Inferior parietal cortex (tissue), 1 donor: ENCODE data around the gene RIPOR1.
A peak's percentile ranks its signal among the peaks of the same experiment; 100 is the strongest.

Experiments
- DNase-seq: peaks from one replicate; pipeline ENCODE4 v3.0.0-alpha.2; 2016; ENCODE audit errors: extremely low spot score

The RIPOR1 gene

DNA sequence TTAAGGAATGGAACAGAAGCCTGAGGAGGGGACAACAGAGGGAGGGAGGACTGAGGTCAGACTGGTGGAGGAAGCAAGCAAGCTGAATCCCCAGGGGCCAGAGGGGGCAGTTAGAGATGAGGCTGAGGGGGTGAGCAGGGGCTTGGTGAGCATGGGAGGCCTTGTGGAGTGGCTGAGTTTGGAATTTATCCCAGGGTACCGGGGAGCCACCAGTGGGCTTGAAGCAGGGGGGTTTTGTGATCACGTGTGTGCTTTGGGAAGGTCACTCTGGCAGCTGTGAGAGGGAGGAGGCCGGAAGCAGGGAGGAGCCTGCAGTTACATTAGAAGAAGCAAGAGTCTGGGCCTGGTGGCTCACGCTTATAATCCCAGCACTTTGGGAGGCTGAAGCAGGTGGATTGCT lies 23.8 kb downstream of the RIPOR1 start:
- DNase-seq, result no peak

DNA sequence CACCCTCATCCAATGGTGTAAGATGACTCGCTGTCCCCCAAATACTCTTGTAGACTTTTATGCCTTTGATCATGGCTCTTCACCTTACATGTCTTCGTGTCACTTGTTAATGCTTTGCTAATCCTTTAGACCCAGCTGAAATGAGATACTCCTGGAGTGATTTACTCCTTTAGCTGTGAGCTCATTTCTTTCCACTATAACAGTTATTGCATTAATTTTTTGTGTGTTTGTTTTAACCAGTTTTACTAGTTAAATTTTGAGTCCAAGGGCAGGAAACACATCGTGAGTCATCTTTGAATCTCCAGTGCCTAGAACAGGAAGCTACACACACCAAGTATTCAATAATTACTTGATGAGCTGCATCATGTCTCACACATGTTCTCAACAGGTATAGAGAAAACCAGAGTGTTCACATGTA lies 27.2 kb downstream of the RIPOR1 start:
- DNase-seq, result no peak

DNA sequence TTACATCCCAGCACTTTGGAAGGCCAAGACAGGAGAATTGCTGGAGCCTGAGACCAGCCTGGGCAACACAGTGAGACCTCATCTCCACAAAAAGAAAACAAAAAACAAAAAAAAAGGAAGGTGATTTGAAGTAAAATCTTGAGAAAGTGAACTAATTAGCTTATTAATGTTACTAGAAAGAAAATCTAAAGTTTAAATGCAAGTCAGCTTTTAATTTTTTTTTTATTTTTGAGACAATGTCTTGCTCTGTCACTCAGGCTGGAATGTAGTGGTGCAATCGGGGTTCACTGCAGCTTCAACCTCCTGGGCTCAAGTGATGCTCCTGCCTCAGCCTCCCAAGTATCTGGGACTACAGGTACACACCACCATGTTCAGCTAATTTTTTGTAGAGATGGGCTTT lies 30.2 kb downstream of the RIPOR1 start:
- DNase-seq, result no peak

DNA sequence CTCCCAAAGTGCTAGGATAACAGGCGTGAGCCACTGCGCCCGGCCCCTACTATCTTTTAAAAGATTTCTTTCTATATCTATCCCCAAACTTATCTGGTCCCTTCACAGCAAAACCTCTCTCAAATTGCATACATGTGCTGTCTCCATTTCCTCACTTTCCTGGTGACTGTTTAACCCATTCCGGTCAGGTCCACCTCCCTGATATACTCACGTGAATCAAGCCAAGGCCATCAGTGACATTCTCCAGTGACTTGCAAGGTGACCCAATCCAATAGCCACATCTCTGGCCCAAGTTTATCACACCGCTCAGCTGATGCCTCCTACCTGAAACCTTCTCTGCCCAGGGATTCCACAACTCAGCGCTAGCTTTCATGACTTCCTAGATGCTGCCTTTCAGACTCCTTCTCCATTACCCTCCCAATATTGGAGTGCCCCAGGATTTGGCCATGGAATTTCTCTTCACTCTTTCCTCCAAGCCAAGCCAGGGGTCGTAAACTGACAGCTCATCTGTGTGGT lies 32.3 kb downstream of the RIPOR1 start:
- DNase-seq, result no peak

DNA sequence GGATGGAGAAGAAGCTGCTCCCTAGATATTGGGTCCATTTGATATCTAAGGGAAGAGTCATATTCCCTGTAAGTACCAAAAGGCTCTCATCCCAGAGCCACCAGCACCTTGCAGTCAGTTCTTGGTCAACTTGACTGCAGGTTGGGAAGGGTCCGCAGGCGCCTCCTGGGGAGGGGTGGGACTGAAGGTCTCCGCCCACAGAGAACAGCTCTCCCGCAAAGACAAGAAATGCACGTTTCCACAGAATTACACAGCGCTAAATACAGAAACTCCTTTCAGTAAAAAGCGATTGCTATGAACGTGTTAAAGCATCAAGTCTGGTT lies 32.8 kb downstream of the RIPOR1 start:
- no peak for DNase-seq

DNA sequence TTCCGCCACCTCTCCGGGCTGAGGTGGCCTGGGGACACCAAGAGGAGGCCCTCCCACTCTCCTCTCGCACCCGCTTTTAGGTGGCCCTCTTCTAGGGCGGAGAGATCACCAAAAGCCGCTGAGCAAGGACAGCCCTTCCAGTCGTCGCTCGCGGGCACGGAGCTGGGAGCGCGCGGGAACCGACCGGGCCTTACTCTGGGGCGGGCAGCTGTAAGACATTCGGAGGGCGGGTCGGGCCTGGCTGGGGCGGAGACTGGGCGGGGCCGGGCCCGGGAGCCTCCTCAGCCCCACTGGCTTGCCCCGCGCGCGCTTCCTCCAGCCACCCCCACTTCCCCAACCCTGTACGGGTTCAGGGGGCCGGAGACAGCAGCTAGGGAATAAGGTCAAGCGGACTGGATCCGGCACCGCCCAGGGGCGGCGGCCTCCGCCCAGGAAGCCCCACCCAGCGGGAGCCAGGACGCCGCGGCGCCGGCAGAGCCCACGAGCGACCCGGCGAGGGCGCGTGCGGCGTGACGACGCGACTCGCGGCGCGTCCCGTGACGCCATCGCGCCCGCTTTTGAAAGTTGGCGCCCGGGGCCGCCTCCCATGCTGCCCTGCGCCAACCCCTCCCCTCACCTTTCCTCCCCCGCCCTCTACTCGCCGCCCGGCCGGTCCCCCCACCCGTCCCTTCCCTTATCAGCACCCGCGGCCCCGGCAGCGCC lies 33.3 kb downstream of the RIPOR1 start:
- DNase-seq, result peak; percentile 89

DNA sequence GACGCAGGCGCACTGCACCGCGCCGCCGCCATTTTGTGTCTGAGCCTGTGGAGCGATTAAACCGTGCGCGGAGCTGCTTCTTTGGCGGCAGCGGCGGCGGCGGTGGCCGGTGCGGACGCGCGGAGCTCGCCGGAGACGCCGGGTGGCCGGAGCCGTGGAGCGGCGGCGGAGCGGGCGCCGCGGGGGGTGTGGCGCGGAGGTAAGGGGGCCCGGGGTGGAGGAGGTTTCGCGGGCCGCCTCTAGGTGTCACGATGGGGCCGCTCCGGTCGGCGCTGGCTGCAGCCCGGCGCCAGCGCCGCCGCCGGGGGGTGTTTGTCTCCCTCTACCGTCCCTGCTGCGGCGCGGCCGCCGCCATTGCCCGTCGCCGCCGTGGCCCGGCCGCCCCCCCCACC lies 33.9 kb downstream of the RIPOR1 start, which contains the start of gene CTCF:
CTCF (plus strand) TSS at position 1 of the 392 bp plus-strand sequence. CDS start 48,307 bp downstream, outside the sequence.
- peak; percentile 61 for DNase-seq

DNA sequence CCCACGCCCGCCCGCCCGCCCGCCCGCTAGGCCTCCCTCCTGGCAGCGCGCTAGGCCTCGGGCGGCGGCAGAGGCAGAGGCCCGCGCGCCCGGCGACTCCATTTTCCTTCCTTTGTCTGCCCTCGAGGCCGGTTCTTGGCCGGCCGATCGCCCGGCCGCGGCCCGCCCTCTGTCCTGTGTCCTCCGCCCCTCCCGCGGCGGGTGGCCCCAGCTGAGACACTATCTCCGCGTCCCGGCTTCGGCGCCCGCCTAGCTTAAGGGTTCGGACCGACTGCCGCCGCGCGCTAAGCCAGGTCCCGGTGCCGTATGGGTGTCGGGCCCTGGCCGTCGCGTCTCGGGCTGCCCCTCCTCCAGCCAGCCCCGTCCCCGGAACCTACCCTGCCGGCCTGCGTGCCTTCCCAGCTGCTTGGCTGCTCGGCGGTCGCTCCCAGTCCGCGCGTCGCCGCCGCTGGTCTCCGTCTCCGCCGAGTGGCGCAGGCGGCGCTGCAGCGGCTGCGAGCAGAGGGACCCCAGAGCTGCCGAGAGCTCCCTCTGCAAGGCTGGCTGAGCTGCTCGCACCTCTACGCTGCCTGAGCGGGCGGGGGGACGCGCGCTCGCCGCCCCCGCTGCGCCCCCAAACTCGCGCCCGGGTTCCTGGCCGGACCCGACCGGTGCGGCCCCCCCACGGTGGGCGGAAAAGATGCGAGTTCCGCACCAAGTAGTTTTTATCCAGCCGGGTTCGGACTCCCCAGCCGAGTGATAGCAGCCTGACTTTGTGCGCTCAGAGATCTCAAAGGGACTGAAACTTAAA lies 34.5 kb downstream of the RIPOR1 start:
- DNase-seq, result peak; percentile 48

DNA sequence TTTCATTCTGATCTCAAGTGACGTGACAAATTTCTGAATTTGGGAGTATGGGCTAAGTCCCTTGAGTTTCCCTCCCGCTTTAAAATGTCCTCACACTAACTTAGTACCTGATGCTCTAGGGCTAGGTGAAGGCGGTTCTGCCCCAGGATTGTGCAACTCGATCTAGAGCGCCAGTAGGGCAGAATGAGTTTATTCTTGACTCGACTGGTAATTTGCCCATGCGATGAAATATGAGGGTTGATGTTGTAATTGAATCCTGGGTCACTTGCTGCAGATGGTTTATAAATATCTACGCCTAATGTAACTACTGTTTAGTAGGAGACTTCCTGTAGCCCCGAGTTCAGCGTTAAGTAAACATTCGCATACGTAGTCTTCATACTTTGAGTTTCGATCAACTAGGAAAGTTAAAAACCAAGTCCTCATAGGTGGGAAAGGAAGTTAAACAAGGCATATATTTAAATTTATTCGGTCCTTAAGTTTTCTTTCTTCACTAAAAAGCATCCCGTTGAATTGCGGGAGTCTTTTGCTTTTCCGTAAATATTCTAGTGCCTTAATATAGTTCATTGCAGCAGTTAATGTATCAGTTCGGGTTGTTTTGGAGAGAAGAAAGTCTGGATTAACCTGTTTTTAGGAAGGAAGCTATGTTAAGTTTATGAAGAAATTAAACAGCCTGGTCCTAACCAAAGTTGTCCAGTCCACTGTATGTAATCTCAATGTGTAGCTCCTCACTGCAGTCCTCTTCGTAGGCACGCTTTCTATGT lies 35.3 kb downstream of the RIPOR1 start:
- no peak for DNase-seq

DNA sequence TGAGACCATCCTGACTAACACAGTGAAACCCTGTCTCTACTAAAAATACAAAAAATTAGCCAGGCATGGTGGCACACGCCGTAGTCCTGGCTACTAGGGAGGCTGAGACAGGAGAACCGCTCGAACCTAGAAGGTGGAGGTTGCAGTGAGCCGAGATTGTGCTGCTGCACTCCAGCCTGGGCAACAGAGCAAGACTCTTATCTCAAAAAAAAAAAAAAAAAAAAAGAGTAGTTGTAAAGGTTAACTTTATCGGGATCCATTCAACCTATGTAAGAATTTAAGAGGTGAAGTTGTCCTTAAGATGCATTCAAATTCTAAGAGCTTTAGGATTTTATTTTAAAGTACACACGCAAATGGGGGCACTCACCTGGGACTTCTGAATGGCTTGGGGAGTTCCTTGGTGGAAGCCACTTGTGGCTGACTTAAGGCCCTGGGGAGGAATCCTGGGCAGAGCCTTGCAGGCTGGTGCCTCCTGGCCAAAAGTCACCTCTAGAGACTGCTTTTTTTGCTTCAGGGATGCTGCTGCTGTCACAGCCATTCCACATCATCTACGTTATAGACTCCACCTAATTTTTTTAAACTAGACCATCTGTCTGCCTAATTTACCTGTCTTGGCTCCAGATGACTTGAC lies 37.0 kb downstream of the RIPOR1 start:
- no peak for DNase-seq

DNA sequence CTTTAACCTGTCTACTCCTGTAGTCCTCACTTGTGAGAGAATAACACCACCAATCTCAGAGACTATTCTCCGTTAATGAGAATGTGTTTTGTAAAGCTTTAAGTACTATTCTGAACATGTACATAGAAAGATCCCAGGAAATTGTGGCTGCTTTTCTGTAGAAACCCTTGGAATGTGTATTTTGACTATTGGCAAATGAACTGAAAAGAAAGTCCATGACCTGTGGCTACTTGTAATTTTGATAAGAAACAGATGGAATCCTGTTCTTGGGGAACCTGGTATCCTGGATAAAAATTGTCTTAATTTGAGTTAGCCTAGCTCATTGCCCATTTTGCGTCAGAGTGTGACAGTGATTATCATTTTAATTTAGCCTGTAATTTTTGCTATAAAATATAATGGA lies 42.8 kb downstream of the RIPOR1 start:
- no peak for DNase-seq

DNA sequence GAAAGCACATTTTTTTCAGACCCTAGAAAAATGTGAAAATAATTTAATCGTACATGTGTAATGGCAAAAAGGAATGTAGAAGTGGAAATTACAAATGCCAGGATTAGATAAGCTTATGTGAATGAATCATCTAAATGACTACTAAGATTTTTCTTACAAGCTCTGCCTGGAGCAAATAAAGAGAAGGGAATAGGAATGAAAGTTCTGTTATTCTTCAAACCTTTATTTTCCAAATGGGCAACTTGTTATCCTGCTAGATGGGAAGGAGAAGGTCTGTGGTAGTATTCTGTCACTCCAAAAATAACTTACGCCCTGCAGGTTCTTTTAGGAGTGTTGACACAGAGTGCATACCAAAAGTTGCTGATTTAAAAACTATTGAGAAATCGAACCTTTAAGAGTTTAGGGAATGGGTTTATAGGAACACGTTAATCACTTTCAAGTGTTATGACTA lies 43.4 kb downstream of the RIPOR1 start:
- no peak for DNase-seq

DNA sequence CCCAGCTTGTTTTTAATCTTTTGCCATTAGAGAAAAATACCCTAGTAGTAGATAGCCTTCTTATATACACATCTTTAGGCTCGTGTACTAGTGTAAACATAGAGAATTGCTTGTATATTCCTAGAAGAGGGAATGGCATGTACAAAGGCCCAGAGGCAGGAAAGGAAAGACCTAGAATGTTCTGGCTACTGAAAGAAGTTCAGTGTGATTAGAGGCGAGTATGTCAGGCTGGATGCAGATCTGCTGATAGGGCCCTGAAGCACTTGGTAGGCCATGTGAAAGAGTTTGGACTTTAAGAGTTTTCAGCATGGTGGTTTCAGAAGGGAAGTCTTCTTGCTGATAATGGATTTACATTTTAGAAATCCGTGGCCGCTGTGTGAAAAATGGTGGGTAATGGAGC lies 51.1 kb downstream of the RIPOR1 start:
- no peak for DNase-seq

DNA sequence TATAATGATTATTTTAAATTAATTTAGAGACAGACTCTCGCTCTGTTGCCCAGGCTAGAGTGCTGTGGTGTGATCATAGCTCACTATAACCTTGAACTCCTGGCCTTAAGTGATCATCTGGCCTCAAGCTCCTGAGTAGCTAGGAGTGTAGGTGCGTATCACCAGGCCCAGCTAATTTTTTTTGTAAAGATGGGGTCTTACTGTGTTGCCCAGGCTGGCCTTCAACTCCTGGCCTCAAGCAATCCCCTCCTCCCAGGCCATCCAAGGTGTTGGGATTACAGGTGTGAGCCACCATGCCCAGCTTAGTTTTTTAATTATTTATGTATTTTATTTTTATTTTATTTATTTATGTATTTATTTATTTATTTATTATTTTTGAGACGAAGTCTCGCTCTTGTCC lies 51.6 kb downstream of the RIPOR1 start:
- no peak for DNase-seq

DNA sequence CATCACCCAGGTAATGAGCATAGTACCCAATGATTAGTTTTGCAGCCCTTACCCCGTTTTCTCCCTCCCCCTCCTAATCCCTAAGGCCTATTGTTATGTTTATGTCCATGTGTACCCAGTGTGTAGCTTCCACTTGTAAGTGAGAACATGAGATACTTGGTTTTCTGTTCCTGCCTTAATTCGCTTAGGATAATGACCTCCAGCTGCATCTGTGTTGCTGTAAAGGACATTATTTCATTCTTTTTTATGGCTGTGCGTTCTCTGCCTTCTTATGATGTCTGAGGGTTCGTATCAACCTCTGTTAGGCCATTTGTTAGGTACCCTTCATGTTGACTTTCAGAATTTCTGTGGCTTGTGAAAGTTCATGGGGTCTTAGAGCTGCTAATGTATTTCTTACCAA lies 64.7 kb downstream of the RIPOR1 start:
- DNase-seq, result no peak

DNA sequence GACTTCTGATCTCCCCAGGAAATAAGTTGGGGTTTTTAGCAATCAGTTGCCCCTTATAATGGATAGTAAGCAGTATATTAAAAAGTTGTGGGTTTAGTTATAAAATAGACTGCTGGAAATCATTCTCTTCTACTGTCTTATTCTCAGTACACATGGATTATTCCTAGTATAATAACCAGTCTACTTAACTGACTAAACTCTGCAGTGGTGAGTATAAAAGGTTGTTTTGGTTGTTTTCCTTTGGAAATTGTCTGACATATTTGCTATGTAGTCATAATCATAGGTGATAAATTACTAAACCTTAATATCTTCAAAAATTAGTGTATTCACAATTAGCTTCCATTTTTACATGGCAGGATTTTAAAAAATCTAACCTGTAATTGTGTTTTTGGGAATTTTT lies 65.1 kb downstream of the RIPOR1 start:
- no peak for DNase-seq

DNA sequence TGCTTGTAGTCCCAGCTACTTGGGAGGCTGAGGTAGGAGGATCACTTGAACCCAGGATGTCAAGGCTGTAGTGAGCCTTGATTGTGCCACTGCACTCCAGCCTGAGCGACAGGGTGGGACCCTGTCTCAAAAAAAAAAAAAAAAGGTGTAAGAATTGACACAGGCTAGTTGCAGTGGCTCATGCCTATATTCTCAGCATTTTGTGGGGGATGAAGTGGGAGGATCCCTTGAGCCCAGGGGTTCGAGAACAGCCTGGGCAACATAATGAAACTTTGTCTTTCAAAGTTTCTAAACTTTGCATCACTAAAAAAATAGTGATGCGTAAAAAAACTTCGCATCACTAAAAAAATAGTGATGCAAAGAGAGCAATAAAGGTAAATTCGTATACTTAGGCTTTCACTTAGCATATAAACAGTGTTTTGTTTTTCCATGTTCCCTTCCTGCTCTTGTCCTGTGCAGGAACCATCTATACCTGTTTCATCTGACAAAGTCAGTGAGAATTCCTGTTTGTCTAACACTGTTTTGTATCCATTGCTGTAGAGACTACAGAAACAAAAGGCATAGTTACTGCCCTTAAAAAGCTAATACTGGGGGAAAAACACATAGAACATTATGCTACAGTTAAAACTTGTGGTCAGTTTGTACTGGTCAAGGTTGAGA lies 65.8 kb downstream of the RIPOR1 start:
- DNase-seq, result no peak

DNA sequence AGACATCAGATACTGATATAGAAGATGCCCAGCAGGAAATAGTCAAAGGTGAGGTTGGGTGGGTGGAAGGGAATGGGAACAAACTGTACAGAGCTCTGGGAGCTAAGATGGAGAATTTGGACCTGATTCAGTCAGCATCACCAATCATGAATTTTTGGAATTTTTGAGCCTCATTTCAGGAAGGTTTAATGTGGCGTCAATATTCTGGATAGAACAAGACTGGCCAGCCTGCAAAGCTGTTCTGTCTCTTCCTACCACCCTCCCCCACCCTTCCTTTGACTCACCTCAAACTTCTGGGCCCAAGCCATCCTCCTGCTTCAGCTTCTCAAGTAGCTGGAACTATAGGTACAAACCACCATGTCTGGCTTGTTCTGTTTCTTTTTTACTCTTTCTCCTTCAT lies 66.3 kb downstream of the RIPOR1 start:
- no peak for DNase-seq
